K562 (cell line): ENCODE measurements around the gene DCUN1D4. TPM values are rescaled to one million over a fixed set of nuclear protein-coding genes. Genes with fewer than 3 reads are reported as not detected.

ENCODE experiments used
- polyA plus RNA-seq, 8 experiments: library from polyadenylated mRNA; depleted of rRNA in 4 of 8; stranded (reverse) in 5 of 8; unstranded in 3 of 8; fragments of >200 nt; fragmentation: Nextera tagmentation in 2 of 8; fragmentation: Illumina TruSeq in 1 of 8; extraction: Ambion mirVana in 2 of 8; extraction: Trizol in 1 of 8; gene quantifications; 2 replicates each; pipeline versions ENCODE4 v1.2.1 to v1.2.3, GENCODE V29; 2011 to 2014; ENCODE audit warnings: inconsistent platforms in 1 of 8, missing spikeins in 1 of 8
- total RNA-seq, 7 experiments: library from RNA; depleted of rRNA in 6 of 7; stranded (reverse); fragments of >200 nt in 6 of 7; fragmentation: Illumina TruSeq in 2 of 7; extraction: Trizol in 2 of 7; gene quantifications; 2 replicates each; pipeline versions ENCODE4 v1.2.1 to v1.2.3, GENCODE V29; 2011 to 2021; ENCODE audit warnings: low replicate concordance in 1 of 7
- TF ChIP-seq, protein P1 (sequence below): fragments of 200-600 bp; sonication (generic); IDR thresholded peaks from one replicate; pipeline ENCODE4 v1.6.1; 2012; ENCODE audit warnings: mild to moderate bottlenecking, low read depth, low read length, inconsistent platforms
- TF ChIP-seq, protein P2 (sequence below), 2 experiments: fragments of 450-650 bp in 1 of 2; sonication (generic) in 1 of 2; formaldehyde crosslinking in 1 of 2; IDR thresholded peaks; 2 replicates each; pipeline versions ENCODE4 v1.7.1 to v1.9.0; 2016 to 2022; ENCODE audit warnings: inconsistent platforms in 1 of 2, mild to moderate bottlenecking in 1 of 2, missing genetic modification reagents in 1 of 2
- TF ChIP-seq, protein P3 (sequence below): fragments of 250-450 bp; sonication (Bioruptor Pico); IDR thresholded peaks from 2 replicates; pipeline ENCODE4 v1.4.0; 2020; ENCODE audit warnings: mild to moderate bottlenecking, moderate library complexity

Gene DCUN1D4
- total and polyA plus RNA-seq, 9 of the 15 experiments (the other 6 are each of a cell fraction or from before 2014, with no cell fraction given), result 15.1 to 73.5 (median 23.0) TPM

DNA sequence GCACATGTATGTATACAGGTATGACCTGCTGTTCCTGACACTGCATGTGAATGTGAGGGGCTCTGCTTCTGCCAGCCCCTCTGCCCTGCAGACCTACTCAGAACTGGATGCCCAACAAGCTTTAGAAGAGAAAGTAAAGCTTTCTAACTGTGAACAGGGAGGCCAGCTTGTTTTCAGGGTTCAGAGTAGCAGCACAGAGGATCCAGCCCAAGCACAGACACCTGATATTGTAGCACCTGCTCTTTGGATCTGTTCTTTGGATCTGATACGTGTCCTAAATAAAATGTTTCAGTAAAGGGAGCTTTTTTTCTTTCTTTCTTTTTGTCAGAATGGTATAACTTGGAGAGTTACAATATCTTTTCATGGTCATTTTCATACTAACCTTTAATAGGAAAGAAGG, 19.2 kb downstream of the DCUN1D4 start (continued):
- TF ChIP-seq, protein P1, sequence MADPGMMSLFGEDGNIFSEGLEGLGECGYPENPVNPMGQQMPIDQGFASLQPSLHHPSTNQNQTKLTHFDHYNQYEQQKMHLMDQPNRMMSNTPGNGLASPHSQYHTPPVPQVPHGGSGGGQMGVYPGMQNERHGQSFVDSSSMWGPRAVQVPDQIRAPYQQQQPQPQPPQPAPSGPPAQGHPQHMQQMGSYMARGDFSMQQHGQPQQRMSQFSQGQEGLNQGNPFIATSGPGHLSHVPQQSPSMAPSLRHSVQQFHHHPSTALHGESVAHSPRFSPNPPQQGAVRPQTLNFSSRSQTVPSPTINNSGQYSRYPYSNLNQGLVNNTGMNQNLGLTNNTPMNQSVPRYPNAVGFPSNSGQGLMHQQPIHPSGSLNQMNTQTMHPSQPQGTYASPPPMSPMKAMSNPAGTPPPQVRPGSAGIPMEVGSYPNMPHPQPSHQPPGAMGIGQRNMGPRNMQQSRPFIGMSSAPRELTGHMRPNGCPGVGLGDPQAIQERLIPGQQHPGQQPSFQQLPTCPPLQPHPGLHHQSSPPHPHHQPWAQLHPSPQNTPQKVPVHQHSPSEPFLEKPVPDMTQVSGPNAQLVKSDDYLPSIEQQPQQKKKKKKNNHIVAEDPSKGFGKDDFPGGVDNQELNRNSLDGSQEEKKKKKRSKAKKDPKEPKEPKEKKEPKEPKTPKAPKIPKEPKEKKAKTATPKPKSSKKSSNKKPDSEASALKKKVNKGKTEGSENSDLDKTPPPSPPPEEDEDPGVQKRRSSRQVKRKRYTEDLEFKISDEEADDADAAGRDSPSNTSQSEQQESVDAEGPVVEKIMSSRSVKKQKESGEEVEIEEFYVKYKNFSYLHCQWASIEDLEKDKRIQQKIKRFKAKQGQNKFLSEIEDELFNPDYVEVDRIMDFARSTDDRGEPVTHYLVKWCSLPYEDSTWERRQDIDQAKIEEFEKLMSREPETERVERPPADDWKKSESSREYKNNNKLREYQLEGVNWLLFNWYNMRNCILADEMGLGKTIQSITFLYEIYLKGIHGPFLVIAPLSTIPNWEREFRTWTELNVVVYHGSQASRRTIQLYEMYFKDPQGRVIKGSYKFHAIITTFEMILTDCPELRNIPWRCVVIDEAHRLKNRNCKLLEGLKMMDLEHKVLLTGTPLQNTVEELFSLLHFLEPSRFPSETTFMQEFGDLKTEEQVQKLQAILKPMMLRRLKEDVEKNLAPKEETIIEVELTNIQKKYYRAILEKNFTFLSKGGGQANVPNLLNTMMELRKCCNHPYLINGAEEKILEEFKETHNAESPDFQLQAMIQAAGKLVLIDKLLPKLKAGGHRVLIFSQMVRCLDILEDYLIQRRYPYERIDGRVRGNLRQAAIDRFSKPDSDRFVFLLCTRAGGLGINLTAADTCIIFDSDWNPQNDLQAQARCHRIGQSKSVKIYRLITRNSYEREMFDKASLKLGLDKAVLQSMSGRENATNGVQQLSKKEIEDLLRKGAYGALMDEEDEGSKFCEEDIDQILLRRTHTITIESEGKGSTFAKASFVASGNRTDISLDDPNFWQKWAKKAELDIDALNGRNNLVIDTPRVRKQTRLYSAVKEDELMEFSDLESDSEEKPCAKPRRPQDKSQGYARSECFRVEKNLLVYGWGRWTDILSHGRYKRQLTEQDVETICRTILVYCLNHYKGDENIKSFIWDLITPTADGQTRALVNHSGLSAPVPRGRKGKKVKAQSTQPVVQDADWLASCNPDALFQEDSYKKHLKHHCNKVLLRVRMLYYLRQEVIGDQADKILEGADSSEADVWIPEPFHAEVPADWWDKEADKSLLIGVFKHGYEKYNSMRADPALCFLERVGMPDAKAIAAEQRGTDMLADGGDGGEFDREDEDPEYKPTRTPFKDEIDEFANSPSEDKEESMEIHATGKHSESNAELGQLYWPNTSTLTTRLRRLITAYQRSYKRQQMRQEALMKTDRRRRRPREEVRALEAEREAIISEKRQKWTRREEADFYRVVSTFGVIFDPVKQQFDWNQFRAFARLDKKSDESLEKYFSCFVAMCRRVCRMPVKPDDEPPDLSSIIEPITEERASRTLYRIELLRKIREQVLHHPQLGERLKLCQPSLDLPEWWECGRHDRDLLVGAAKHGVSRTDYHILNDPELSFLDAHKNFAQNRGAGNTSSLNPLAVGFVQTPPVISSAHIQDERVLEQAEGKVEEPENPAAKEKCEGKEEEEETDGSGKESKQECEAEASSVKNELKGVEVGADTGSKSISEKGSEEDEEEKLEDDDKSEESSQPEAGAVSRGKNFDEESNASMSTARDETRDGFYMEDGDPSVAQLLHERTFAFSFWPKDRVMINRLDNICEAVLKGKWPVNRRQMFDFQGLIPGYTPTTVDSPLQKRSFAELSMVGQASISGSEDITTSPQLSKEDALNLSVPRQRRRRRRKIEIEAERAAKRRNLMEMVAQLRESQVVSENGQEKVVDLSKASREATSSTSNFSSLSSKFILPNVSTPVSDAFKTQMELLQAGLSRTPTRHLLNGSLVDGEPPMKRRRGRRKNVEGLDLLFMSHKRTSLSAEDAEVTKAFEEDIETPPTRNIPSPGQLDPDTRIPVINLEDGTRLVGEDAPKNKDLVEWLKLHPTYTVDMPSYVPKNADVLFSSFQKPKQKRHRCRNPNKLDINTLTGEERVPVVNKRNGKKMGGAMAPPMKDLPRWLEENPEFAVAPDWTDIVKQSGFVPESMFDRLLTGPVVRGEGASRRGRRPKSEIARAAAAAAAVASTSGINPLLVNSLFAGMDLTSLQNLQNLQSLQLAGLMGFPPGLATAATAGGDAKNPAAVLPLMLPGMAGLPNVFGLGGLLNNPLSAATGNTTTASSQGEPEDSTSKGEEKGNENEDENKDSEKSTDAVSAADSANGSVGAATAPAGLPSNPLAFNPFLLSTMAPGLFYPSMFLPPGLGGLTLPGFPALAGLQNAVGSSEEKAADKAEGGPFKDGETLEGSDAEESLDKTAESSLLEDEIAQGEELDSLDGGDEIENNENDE, result no peak
- TF ChIP-seq, protein P2, sequence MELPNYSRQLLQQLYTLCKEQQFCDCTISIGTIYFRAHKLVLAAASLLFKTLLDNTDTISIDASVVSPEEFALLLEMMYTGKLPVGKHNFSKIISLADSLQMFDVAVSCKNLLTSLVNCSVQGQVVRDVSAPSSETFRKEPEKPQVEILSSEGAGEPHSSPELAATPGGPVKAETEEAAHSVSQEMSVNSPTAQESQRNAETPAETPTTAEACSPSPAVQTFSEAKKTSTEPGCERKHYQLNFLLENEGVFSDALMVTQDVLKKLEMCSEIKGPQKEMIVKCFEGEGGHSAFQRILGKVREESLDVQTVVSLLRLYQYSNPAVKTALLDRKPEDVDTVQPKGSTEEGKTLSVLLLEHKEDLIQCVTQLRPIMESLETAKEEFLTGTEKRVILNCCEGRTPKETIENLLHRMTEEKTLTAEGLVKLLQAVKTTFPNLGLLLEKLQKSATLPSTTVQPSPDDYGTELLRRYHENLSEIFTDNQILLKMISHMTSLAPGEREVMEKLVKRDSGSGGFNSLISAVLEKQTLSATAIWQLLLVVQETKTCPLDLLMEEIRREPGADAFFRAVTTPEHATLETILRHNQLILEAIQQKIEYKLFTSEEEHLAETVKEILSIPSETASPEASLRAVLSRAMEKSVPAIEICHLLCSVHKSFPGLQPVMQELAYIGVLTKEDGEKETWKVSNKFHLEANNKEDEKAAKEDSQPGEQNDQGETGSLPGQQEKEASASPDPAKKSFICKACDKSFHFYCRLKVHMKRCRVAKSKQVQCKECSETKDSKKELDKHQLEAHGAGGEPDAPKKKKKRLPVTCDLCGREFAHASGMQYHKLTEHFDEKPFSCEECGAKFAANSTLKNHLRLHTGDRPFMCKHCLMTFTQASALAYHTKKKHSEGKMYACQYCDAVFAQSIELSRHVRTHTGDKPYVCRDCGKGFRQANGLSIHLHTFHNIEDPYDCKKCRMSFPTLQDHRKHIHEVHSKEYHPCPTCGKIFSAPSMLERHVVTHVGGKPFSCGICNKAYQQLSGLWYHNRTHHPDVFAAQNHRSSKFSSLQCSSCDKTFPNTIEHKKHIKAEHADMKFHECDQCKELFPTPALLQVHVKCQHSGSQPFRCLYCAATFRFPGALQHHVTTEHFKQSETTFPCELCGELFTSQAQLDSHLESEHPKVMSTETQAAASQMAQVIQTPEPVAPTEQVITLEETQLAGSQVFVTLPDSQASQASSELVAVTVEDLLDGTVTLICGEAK (IDR thresholded peaks at IDR 0.05), result no peak
- TF ChIP-seq, protein P2 (CRISPR knock-in tag; IDR thresholded peaks at IDR 0.05), result no peak
- TF ChIP-seq, protein P3, sequence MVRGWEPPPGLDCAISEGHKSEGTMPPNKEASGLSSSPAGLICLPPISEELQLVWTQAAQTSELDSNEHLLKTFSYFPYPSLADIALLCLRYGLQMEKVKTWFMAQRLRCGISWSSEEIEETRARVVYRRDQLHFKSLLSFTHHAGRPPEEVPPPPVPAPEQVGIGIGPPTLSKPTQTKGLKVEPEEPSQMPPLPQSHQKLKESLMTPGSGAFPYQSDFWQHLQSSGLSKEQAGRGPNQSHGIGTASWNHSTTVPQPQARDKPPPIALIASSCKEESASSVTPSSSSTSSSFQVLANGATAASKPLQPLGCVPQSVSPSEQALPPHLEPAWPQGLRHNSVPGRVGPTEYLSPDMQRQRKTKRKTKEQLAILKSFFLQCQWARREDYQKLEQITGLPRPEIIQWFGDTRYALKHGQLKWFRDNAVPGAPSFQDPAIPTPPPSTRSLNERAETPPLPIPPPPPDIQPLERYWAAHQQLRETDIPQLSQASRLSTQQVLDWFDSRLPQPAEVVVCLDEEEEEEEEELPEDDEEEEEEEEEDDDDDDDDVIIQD, result no peak
